OCI-LY7 (cell line): Measurements from ENCODE around the gene ZYX. TPM values are rescaled to one million over a fixed set of nuclear protein-coding genes. Genes with fewer than 3 reads are reported as not detected.

Experiments used
- BruUV-seq: library from RNA; stranded (reverse); fragments of 400-500 nt; replicated peaks from 2 replicates; lab custom pipeline; 2021; lab: Mats Ljungman, UMichigan
- CTCF ChIA-PET: fragments of 300-600 bp; sonication (Branson Sonifier 250); formaldehyde crosslinking; loops from one replicate; lab custom pipeline; 2022; ENCODE audit warnings: antibody characterized with exemption; ENCODE audit not compliant: unreplicated experiment; lab: Charles Lee
- POLR2A ChIA-PET: fragments of 300-600 bp; sonication (Branson Sonifier 250); formaldehyde crosslinking; loops from one replicate; lab custom pipeline; 2022; ENCODE audit warnings: antibody characterized with exemption; lab: Charles Lee
- DNase-seq: peaks from one replicate; pipeline ENCODE4 v3.0.0-alpha.2; 2015; ENCODE audit warnings: low spot score
- H2AFZ ChIP-seq: fragments of 200-600 bp; sonication (generic), shearing (Covaris generic); 2 replicates; pipeline ENCODE4 v1.6.1; 2014; ENCODE audit warnings: mild to moderate bottlenecking, antibody characterized with exemption, low read length, moderate library complexity
- H3K27ac ChIP-seq: fragments of 200-600 bp; sonication (generic); 2 replicates; pipeline ENCODE4 v1.5.1; 2014; ENCODE audit warnings: mixed run types, low read depth, mild to moderate bottlenecking, moderate library complexity, low read length, inconsistent platforms; ENCODE audit not compliant: poor library complexity, severe bottlenecking
- H3K36me3 ChIP-seq: fragments of 200-600 bp; sonication (generic); 2 replicates; pipeline ENCODE4 v1.6.1; 2014; ENCODE audit warnings: mild to moderate bottlenecking, antibody characterized with exemption, low read length, moderate library complexity, mixed read lengths; ENCODE audit not compliant: insufficient read depth
- H3K4me1 ChIP-seq: fragments of 200-600 bp; sonication (generic); 2 replicates; pipeline ENCODE4 v1.5.1; 2014; ENCODE audit warnings: mild to moderate bottlenecking, low read length; ENCODE audit not compliant: insufficient read depth, poor library complexity, severe bottlenecking
- H3K4me2 ChIP-seq: fragments of 200-600 bp; sonication (generic); 2 replicates; pipeline ENCODE4 v1.6.1; 2014; ENCODE audit warnings: mild to moderate bottlenecking, low read length
- H3K4me3 ChIP-seq: fragments of 200-600 bp; sonication (generic); 2 replicates; pipeline ENCODE4 v1.5.1; 2014; ENCODE audit warnings: mild to moderate bottlenecking, low read depth, low read length; ENCODE audit not compliant: poor library complexity, severe bottlenecking
- H3K79me2 ChIP-seq: fragments of 200-600 bp; sonication (generic); 2 replicates; pipeline ENCODE4 v1.6.1; 2016; ENCODE audit warnings: low read depth, mild to moderate bottlenecking, low read length, moderate library complexity, mixed read lengths; ENCODE audit not compliant: insufficient read depth
- H3K9me2 ChIP-seq: fragments of 200-600 bp; sonication (generic); 2 replicates; pipeline ENCODE4 v1.6.1; 2016; ENCODE audit warnings: mild to moderate bottlenecking, low read length, mixed read lengths; ENCODE audit not compliant: insufficient read depth
- H3K9me3 ChIP-seq: fragments of 200-600 bp; sonication (generic); 2 replicates; pipeline ENCODE4 v1.6.1; 2014; ENCODE audit warnings: mild to moderate bottlenecking, mixed run types, low read length, mixed read lengths
- H4K20me1 ChIP-seq: fragments of 200-600 bp; sonication (generic); 2 replicates; pipeline ENCODE4 v1.6.1; 2014; ENCODE audit warnings: mild to moderate bottlenecking, antibody characterized with exemption, low read length, moderate library complexity, mixed read lengths; ENCODE audit not compliant: insufficient read depth
- EZH2phosphoT487 ChIP-seq: fragments of 200-600 bp; sonication (generic); IDR thresholded peaks from 2 replicates; pipeline ENCODE4 v1.6.1; 2018; ENCODE audit warnings: low read depth, borderline replicate concordance, mild to moderate bottlenecking, mixed run types, antibody characterized with exemption, low read length, moderate library complexity, mixed read lengths
- intact Hi-C: fragments of 100-400 bp; cut with micrococcal nuclease; formaldehyde crosslinking; loops from one replicate; pipeline ENCODE4 v1.10.0; 2022; ENCODE audit not compliant: unreplicated experiment
- total RNA-seq, 2 experiments: library from RNA; depleted of rRNA in 1 of 2; stranded (reverse); fragments of >200 nt in 1 of 2; shearing (Covaris generic) in 1 of 2; gene quantifications; 2 replicates each; pipeline ENCODE4 v1.2.3, GENCODE V29; 2014 to 2022
- TF ChIP-seq, protein P1 (sequence below): fragments of 200-600 bp; sonication (generic); conservative IDR thresholded peaks from 2 replicates; pipeline ENCODE4 v1.5.1; 2014; ENCODE audit warnings: mild to moderate bottlenecking, antibody characterized with exemption, low read length, moderate library complexity, mixed read lengths

Gene ZYX
- total RNA-seq, 2 experiments from 2014 or later, result 0.44 to 4.2 TPM

- no peak for TF ChIP-seq EZH2phosphoT487
- TF ChIP-seq, protein P1, sequence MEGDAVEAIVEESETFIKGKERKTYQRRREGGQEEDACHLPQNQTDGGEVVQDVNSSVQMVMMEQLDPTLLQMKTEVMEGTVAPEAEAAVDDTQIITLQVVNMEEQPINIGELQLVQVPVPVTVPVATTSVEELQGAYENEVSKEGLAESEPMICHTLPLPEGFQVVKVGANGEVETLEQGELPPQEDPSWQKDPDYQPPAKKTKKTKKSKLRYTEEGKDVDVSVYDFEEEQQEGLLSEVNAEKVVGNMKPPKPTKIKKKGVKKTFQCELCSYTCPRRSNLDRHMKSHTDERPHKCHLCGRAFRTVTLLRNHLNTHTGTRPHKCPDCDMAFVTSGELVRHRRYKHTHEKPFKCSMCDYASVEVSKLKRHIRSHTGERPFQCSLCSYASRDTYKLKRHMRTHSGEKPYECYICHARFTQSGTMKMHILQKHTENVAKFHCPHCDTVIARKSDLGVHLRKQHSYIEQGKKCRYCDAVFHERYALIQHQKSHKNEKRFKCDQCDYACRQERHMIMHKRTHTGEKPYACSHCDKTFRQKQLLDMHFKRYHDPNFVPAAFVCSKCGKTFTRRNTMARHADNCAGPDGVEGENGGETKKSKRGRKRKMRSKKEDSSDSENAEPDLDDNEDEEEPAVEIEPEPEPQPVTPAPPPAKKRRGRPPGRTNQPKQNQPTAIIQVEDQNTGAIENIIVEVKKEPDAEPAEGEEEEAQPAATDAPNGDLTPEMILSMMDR, result no peak
- Histone ChIP-seq H4K20me1 (no peaks in the 10 kb centered on the region), H3K79me2 (no peaks in the 10 kb centered on the region), H3K36me3 (no peaks in the 10 kb centered on the region), H2AFZ (no peak overlapping the region), H3K9me3 (no peaks in the 10 kb centered on the region), H3K4me3 (no peak overlapping the region), H3K27ac (no peak overlapping the region), H3K4me2 (no peak overlapping the region), H3K4me1 (no peaks in the 10 kb centered on the region), H3K9me2 (no peaks in the 10 kb centered on the region)
- no peak for DNase-seq
- BruUV-seq, result no TSS peak
- ChIA-PET CTCF (no interaction called here), POLR2A (no interaction called here)
- intact Hi-C loops, result no loop called here
Observed at GRCh38 chr7:143360788-143361551, 20.2 kb upstream of the ZYX start.

DNA sequence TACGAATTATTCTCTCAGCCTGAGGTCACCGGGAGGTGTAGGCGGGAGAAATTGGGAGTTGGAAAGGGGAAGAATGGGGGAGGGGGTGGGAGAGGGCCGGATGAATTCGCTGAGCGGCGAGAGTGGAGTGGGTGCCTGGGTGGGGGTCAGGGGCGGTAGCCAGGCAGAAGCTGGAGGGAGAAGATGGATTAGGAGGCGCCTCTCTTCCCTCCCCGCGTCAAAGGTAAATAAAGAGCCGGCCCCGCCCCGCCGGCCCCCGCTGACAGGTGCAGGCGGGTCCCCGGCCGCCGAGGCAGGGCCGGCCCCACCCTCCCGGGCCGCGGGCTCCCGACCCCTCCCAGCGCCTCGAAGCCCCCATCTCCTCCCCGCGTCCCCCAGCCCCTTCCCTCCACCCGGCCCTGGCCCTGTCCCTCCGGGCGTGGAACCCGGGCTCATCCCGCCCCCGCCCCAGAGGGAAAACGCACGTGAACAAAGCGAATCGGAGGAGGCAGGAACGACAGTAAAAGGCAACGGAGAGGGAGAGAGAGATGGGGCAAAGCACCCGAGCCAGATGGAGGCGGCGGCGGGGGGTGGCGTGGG, 19.5 kb upstream of the ZYX start:
- TF ChIP-seq, protein P1, result no peak
- TF ChIP-seq EZH2phosphoT487, result no peak
- Histone ChIP-seq H3K4me1 (no peaks in the 10 kb centered on the region), H3K4me3 (no peak overlapping the region), H3K79me2 (no peaks in the 10 kb centered on the region), H3K9me3 (no peaks in the 10 kb centered on the region), H3K9me2 (no peaks in the 10 kb centered on the region), H3K4me2 (no peak overlapping the region; the same call in 1 of the 2 replicates), H2AFZ (no peak overlapping the region), H4K20me1 (no peaks in the 10 kb centered on the region), H3K27ac (no peak overlapping the region), H3K36me3 (no peaks in the 10 kb centered on the region)
- BruUV-seq, result no TSS peak
- ChIA-PET POLR2A (no interaction called here), CTCF (no interaction called here)
- intact Hi-C loops, result no loop called here
- DNase-seq, result no peak
